Measurements from ENCODE around the gene ELN. TPM values are rescaled to one million over a fixed set of nuclear protein-coding genes. Genes with fewer than 3 reads are reported as not detected.

The ELN gene
- total RNA-seq, 2 experiments from 2014 or later, result not detected

DNA sequence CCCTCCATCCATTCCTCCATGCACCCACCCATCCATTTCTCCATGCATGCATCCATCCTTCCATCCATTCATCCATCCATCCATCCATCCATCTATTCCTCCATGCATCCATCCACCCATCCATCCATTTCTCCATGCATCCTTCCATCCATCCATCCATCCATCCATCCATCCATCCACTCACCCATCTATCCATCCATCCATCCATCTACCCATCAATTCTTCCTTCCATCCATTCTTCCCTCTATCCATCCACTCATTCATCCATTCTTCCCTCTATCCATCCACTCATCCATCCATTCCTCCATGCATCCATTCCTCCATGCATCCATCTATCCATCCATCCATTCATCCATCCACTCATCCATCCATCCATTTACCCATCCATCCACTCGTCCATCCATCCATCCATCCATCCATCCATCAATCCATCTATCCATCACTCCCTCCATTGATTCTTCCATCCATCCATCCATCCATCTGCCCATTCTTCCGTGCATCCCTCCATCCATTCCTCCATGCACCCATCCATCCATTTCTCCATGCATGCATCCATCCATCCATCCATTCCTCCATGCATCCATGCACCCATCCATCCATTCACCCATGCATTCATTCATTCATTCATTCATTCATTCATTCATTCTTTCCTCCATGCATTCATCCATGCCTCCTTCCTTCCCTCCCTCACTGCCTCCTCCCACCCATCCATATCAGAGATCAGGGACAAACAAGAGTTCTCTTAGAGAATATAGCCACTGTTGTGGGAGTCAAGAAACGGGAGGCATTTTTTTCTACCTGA, 22.2 kb downstream of the ELN start:
- intact Hi-C loops (cut with DNase I, micrococcal nuclease), result no loop called here
- Mint-ChIP-seq H3K4me1 (no peaks in the 10 kb centered on the region), H3K36me3 (ENCODE audit: low read depth) (no peaks in the 10 kb centered on the region), H3K9me3 (ENCODE audit: low read depth) (no peaks in the 10 kb centered on the region), H3K27ac (no peak overlapping the region), H3K27me3 (no peaks in the 10 kb centered on the region), H3K4me3 (no peak overlapping the region)
- POLR2A ChIA-PET, result no interaction called here
- DNase-seq (no peak), ATAC-seq (no peak)
- CTCF ChIA-PET, result interaction anchor here (0.6 kb wide), 1 partner anchor 96 kb away, joined by 3 read pairs; no protein-coding TSS in a partner anchor

DNA sequence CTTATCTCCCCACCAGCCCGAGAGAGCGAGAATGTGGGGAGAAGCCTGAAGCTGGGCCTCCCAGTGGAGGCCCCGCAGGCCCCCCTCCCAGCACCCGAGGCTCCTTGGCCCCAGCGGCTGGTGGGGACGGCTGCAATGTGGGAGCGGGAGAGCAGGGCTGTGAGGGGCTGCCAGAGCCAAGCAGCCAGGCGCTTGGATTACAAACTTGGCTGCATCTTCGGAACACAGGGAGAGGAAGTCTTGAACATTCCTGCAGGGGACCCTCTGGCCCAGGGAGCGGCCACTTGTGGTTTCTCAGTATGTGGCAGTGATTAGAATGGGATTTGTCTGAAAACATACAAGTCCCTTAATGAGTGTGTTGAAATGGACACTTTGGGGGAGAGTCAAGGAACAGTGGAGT, 23.2 kb downstream of the ELN start:
- H3K9me3 Mint-ChIP-seq (ENCODE audit: low read depth), result no peaks in the 10 kb centered on the region
- ChIA-PET CTCF (no interaction called here), POLR2A (no interaction called here)
- H3K27me3 Mint-ChIP-seq, result no peaks in the 10 kb centered on the region
- ATAC-seq, result no peak
- no peak for DNase-seq
- no peak overlapping the region for H3K27ac Mint-ChIP-seq
- intact Hi-C loops (cut with DNase I, micrococcal nuclease), result no loop called here
- H3K36me3 Mint-ChIP-seq (ENCODE audit: low read depth), result no peaks in the 10 kb centered on the region
- no peak overlapping the region for H3K4me3 Mint-ChIP-seq
- H3K4me1 Mint-ChIP-seq, result no peaks in the 10 kb centered on the region

DNA sequence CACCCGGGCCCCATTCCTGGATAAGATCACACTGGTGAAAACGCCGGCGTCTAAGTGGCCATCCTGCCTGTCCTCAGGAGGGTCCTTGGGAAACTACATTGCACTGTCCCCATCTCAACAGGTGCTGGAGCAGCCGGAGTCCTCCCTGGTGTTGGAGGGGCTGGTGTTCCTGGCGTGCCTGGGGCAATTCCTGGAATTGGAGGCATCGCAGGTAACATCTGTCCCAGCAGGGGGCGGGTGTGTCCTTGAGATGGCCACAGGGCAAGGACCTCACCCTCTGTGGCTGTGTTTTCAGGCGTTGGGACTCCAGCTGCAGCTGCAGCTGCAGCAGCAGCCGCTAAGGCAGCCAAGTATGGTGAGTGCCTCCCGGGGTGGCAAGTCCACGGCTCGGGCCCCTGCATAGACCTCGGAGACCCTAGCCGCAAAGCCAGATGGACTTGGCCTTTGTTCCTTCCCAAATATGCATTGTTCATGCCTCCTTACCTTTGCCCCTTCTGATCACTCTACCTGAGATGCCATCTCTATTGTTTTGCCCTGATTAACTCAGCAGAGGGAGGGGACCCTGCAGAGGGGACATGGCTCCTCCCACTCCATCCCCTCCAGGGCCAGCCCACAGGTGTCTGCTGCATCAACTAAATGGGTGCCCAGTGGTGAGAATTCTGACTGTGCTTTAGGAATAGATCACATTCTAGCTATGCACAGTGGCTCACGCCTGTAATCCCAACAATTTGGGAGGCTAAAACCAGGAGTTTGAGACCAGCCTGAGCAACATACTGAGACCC, 23.8 kb downstream of the ELN start:
- H3K9me3 Mint-ChIP-seq (ENCODE audit: low read depth), result no peaks in the 10 kb centered on the region
- no peak overlapping the region for H3K27ac Mint-ChIP-seq
- H3K36me3 Mint-ChIP-seq (ENCODE audit: low read depth), result no peaks in the 10 kb centered on the region
- DNase-seq (peak; percentile 32), ATAC-seq (no peak)
- no peak overlapping the region for H3K4me3 Mint-ChIP-seq
- intact Hi-C loops (cut with DNase I, micrococcal nuclease), result no loop called here
- ChIA-PET POLR2A (no interaction called here), CTCF (no interaction called here)
- H3K4me1 Mint-ChIP-seq, result no peaks in the 10 kb centered on the region
- H3K27me3 Mint-ChIP-seq, result no peaks in the 10 kb centered on the region

DNA sequence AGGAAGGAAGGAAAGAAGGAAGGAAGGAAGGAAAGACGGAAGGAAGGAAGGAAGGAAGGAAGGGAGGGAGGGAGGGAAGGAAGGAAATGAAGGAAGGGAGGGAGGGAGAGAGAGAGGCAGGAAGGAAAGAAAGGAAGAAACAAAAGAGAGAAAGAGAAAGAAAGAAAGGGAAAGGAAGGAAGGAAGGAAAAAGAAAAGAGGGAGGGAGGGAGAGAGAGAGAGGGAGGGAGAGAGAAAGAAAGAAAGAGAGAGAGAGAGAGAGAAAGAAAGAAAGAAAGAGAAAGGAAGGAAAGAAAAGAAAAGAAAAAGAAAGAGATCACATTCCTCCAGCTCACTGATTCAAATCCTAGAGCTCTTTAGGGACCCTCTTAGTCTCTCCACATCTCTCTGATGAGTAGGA, 24.7 kb downstream of the ELN start:
- Mint-ChIP-seq H3K27ac (no peak overlapping the region), H3K36me3 (ENCODE audit: low read depth) (no peaks in the 10 kb centered on the region), H3K9me3 (ENCODE audit: low read depth) (no peaks in the 10 kb centered on the region), H3K4me1 (no peaks in the 10 kb centered on the region), H3K27me3 (no peaks in the 10 kb centered on the region), H3K4me3 (no peak overlapping the region)
- no peak for DNase-seq
- no peak for ATAC-seq
- POLR2A ChIA-PET, result no interaction called here
- intact Hi-C loops (cut with DNase I, micrococcal nuclease), result no loop called here
- CTCF ChIA-PET, result interaction anchor here (0.9 kb wide), 1 partner anchor 153 kb away, joined by 3 read pairs; no protein-coding TSS in a partner anchor

DNA sequence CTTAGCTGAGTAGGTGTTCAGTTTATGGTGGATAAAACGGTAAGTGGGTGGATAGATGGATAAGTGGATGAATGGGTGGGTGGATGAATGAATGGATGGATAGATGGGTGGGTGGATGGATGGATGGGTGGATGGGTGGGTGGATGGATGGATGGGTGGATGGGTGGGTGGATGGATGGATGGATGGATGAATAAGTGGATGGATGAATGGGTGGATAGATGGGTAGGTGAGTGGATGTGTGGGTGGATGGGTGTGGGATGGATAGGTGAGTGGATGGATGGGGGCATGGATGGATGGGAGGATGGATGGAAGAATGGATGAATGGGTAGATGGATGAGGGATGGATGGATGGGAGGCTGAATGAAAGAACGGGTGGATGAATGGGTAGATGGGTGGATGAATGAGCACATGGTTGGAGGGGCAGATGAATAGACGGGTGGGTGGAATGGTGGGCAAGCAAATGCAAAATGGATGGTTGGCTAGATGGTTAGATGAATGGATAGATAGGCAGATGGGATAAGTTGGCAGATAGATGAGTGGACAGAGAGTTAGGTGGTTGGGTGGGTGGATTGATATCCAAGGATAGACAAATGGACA, 25.7 kb downstream of the ELN start:
- intact Hi-C loops (cut with DNase I, micrococcal nuclease), result no loop called here
- H3K36me3 Mint-ChIP-seq (ENCODE audit: low read depth), result no peaks in the 10 kb centered on the region
- H3K4me3 Mint-ChIP-seq, result no peak overlapping the region
- H3K9me3 Mint-ChIP-seq (ENCODE audit: low read depth), result no peaks in the 10 kb centered on the region
- ChIA-PET POLR2A (no interaction called here), CTCF (interaction anchor here (0.9 kb wide), 2 partner anchors 27 to 152 kb away, joined by 3 to 4 read pairs; no protein-coding TSS in a partner anchor)
- no peak for DNase-seq
- no peak overlapping the region for H3K27ac Mint-ChIP-seq
- H3K27me3 Mint-ChIP-seq, result peaks cover 2% of the 10 kb centered on the region
- ATAC-seq, result no peak
- H3K4me1 Mint-ChIP-seq, result no peaks in the 10 kb centered on the region

DNA sequence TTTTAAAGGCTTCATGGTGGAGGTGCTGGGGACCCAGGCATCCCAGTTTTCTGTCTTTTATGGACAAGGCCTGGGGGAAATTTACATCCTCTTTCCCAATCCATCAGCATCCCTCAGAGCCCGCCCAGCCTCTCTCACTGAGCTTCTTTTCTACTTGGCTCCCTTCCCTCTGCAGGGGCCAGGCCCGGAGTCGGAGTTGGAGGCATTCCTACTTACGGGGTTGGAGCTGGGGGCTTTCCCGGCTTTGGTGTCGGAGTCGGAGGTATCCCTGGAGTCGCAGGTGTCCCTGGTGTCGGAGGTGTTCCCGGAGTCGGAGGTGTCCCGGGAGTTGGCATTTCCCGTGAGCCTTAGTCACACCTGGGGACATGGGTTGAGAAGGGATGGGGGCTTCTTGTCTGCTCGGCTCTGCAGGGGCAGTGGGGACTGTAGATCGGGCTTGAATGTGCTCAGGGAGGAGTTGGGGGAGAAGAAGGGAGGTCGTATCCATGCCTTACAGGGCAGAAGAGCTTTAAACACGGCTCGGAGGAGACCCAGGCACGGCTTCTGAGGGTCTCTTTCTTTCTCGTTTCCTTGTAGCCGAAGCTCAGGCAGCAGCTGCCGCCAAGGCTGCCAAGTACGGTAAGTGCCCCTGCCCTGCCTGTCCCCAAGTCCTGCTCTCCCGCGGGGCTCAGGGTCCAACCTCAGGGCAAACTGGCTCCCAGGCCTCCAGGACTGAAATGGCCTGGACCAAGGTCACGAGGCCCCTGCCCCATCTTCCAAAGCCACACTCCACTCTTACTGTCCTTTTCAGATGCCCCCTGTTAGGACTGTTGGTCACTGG, 28.3 kb downstream of the ELN start:
- Mint-ChIP-seq H3K27me3 (peaks cover 2% of the 10 kb centered on the region), H3K27ac (no peak overlapping the region), H3K36me3 (ENCODE audit: low read depth) (no peaks in the 10 kb centered on the region), H3K4me3 (no peak overlapping the region), H3K4me1 (no peaks in the 10 kb centered on the region), H3K9me3 (ENCODE audit: low read depth) (no peaks in the 10 kb centered on the region)
- intact Hi-C loops (cut with DNase I, micrococcal nuclease), result no loop called here
- no peak for ATAC-seq
- CTCF ChIA-PET, result interaction anchor here (1.9 kb wide), 1 partner anchor 30 kb away, joined by 4 read pairs; no protein-coding TSS in a partner anchor
- POLR2A ChIA-PET, result no interaction called here
- DNase-seq, result no peak

DNA sequence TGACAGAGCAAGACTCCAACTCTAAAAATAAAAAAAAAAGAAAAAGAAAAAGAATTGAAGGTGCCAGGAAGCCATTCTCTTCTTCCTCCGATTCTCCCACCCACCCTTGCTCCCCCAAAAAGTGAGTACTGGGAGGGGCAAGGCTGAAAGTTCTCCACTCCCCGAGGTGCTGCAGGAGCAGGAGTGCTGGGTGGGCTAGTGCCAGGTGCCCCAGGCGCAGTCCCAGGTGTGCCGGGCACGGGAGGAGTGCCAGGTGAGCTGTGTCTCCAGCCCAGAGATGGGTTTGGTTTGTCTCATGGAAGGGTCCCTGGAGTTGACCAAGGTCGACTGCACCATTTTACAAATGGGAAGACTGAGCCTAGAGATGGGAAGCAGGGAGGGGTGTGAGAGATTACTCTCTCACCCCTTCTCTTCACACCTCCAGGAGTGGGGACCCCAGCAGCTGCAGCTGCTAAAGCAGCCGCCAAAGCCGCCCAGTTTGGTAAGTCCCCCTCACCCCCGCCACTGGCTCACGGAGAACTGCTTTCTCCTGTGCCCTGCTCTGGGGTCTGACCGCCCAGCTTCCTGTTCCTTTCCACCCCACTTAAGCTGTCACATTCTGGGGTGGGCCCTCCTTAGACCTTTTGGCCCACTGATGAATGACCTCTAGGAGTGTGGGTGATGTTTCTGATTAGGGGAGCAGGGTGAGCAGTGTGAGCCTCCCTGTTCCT, 29.4 kb downstream of the ELN start:
- peaks cover 4% of the 10 kb centered on the region for H3K4me1 Mint-ChIP-seq

DNA sequence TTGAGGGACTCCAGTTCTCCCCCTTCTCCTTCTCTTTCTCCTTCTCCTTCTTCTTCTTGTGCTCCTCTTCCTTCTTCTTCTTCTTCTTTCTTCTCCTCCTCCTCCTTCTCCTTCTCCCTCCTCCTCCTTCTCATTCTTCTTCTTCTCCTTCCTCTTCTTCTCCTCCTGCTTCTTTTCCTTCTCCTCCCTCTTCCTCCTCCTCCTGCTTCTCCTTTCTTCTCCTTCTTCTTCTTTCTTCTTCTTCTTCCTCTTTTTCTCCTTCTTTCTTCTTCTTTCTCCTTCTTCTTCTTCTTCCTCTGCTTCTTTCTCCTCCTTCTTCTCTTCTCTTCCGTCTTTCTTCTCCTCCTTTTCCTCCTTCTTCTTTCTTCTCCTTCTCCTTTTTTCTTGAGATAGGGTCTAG, 30.0 kb downstream of the ELN start:
- Mint-ChIP-seq H3K4me1 (peaks cover 4% of the 10 kb centered on the region), H3K27me3 (peaks cover 2% of the 10 kb centered on the region), H3K36me3 (ENCODE audit: low read depth) (no peaks in the 10 kb centered on the region), H3K9me3 (ENCODE audit: low read depth) (no peaks in the 10 kb centered on the region), H3K4me3 (no peak overlapping the region), H3K27ac (no peak overlapping the region)
- POLR2A ChIA-PET, result no interaction called here
- ATAC-seq, result no peak
- no peak for DNase-seq
- intact Hi-C loops (cut with DNase I, micrococcal nuclease), result no loop called here
- CTCF ChIA-PET, result interaction anchor here (1.9 kb wide), 1 partner anchor 31 kb away, joined by 4 read pairs; no protein-coding TSS in a partner anchor

More for the DNA sequence above, 29.4 kb downstream of the ELN start:
- CTCF ChIA-PET, result interaction anchor here (1.9 kb wide), 1 partner anchor 31 kb away, joined by 4 read pairs; no protein-coding TSS in a partner anchor
- DNase-seq (no peak), ATAC-seq (no peak)
- no peak overlapping the region for H3K4me3 Mint-ChIP-seq
- H3K27me3 Mint-ChIP-seq, result peaks cover 2% of the 10 kb centered on the region
- no peaks in the 10 kb centered on the region for H3K9me3 Mint-ChIP-seq (ENCODE audit: low read depth)
- POLR2A ChIA-PET, result no interaction called here
- H3K36me3 Mint-ChIP-seq (ENCODE audit: low read depth), result no peaks in the 10 kb centered on the region
- intact Hi-C loops (cut with DNase I, micrococcal nuclease), result no loop called here
- no peak overlapping the region for H3K27ac Mint-ChIP-seq

DNA sequence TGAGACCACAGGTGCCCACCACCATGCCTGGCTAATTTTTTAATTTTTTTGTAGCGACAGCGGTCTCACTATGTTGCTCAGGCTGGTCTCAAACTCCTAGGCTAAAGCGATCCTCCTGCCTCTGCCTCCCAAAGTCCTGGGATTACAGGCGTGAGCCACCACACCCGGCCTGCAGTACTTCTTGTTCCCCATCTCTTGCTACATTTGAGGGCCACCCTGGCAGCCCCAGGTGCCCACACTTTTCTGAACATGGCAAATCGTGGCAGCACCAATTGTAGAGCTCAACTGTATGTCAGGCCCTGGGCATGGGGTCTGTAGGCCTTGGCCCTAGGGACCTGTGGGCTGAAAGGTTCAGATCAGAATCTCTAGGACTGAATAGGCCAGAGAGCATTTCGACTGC, 30.5 kb downstream of the ELN start:
- Mint-ChIP-seq H3K27ac (no peak overlapping the region), H3K9me3 (ENCODE audit: low read depth) (no peaks in the 10 kb centered on the region), H3K27me3 (peaks cover 2% of the 10 kb centered on the region), H3K36me3 (ENCODE audit: low read depth) (no peaks in the 10 kb centered on the region), H3K4me3 (no peak overlapping the region), H3K4me1 (peaks cover 4% of the 10 kb centered on the region)
- DNase-seq (no peak), ATAC-seq (no peak)
- POLR2A ChIA-PET, result no interaction called here
- CTCF ChIA-PET, result interaction anchor here (1.2 kb wide), 1 partner anchor 32 kb away, joined by 3 read pairs; no protein-coding TSS in a partner anchor
- intact Hi-C loops (cut with DNase I, micrococcal nuclease), result no loop called here

DNA sequence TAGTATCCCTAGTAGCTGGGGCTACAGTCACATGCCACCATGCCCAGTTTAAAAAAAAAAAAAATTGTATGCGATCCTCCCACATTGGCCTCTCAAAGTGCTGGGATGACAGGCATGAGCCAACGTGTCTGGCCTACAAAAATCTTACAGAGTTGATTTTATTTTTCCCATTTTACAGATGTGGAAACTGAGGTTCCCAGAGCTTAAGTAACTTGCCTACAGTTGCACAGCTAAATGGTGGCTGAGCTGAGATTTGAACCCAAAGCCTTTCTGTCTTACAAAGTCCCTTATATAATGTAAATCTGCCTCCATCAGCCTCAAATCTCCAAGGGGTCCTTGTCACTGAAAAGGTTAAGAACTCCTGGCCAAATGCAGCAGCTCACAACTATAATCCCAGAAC, 31.1 kb downstream of the ELN start:
- Mint-ChIP-seq H3K4me3 (no peak overlapping the region), H3K36me3 (ENCODE audit: low read depth) (no peaks in the 10 kb centered on the region), H3K27ac (no peak overlapping the region), H3K27me3 (peaks cover 2% of the 10 kb centered on the region), H3K4me1 (peaks cover 4% of the 10 kb centered on the region), H3K9me3 (ENCODE audit: low read depth) (no peaks in the 10 kb centered on the region)
- no peak for DNase-seq
- intact Hi-C loops (cut with DNase I, micrococcal nuclease), result no loop called here
- ChIA-PET POLR2A (interaction anchor here (0.7 kb wide), 1 partner anchor 35 kb away, joined by 3 read pairs; no protein-coding TSS in a partner anchor), CTCF (interaction anchor here (0.6 to 1.2 kb wide), 2 partner anchors 33 to 213 kb away, joined by 3 read pairs; no protein-coding TSS in a partner anchor)
- ATAC-seq, result no peak

Data from activated CD4-positive, alpha-beta T cell treated with anti-CD3 and anti-CD28 coated beads for 36 hours (primary cell).